ENCODE results near the gene FETUB.

DNA sequence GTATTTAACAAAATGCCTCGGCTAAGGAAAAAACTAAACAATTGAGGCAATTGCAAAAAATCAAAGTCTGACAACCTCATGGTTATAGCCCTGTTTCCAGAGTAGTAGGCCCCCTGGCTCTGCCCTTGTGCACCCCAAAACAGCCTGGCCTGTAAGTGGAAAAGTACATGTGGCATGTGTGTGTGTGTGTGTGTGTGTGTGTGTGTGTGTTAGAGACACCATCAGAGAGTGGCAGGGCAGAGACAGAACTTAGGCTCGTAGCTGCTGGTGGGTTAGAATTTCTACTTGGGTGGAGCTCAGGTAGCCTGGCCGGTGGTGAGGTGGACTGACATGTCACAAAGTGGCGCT lies 41.4 kb upstream of the FETUB start:
- TF ChIP-seq, protein P1, sequence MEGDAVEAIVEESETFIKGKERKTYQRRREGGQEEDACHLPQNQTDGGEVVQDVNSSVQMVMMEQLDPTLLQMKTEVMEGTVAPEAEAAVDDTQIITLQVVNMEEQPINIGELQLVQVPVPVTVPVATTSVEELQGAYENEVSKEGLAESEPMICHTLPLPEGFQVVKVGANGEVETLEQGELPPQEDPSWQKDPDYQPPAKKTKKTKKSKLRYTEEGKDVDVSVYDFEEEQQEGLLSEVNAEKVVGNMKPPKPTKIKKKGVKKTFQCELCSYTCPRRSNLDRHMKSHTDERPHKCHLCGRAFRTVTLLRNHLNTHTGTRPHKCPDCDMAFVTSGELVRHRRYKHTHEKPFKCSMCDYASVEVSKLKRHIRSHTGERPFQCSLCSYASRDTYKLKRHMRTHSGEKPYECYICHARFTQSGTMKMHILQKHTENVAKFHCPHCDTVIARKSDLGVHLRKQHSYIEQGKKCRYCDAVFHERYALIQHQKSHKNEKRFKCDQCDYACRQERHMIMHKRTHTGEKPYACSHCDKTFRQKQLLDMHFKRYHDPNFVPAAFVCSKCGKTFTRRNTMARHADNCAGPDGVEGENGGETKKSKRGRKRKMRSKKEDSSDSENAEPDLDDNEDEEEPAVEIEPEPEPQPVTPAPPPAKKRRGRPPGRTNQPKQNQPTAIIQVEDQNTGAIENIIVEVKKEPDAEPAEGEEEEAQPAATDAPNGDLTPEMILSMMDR (IDR thresholded peaks at IDR 0.05), result no peak
- no peak for TF ChIP-seq POLR2A (IDR thresholded peaks at IDR 0.05)
- no peak for TF ChIP-seq EP300 (IDR thresholded peaks at IDR 0.05)

Measured in ovary (tissue), 3 donors.